ENCODE measurements around the gene CNKSR3. TPM values are rescaled to one million over a fixed set of nuclear protein-coding genes. Genes with fewer than 3 reads are reported as not detected.

CNKSR3 gene
- 6.1 and 6.7 TPM in 2 replicates for total RNA-seq

DNA sequence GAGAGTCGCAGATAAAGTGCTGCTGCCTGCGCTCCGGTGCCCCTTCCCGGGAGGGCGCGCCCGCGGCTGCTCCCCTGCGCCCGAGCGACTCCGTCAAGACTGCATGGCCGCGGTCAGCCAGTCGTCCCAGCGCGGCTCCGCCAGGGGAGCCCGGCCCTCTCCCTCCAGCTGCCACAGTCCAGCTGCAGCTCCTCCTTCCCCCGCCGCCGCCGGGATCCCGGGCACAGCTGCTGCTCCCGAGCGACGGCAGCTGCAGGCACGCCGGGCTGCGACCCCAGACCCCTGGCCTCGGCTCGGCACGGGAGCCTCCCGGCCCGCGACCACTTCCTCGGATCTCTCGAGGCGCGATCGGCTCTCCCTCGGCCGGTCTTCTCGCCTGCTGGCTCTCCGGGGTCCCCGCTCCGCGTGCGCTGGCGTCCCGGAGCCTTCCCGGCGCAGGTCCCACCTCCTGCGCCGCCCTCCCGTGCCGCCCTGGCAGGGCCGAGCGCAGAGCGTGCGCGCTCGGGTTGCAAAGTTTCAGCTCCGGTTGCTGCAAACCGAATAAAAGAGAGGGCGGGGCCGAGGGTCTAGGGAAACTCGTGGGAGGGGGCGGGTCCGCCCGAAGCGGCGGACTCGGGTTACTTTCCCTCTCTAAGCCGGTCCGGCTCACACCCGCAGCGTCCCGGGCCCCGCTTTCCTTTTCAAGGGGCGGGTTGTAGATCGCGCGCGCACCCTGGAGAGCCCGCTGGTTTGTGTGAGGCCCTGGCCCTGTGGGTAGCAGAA, at the start of gene CNKSR3:
Gene CNKSR3, minus strand, starts transcription at position 542 of the 762 bp plus-strand sequence. CDS start 571 bp downstream, outside the sequence.

DNA sequence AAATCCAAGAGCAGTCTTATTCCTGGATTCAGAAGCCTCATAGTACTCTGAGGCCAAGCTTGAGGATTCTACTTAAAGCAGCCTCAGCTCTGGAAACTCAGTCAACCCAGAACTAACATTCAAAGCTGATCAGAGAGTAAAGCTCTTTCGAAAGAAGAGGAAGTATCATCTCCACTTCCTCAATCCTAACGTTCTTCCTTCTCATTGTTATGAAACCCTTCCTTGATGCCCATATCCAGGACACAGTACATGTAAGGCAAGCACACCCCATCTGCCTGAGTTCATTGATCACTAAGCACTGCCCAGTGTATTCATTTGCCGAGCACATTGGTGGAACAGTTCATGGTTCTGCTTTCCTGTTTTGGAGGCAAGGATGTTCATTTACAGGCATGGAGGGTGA, 153.8 kb downstream of the CNKSR3 start, which contains the start of gene IPCEF1:
Gene IPCEF1, minus strand, starts transcription at position 114 of the 400 bp plus-strand sequence. CDS start 90,856 bp downstream, outside the sequence.

Other genes starting within 250 kb of the CNKSR3 start
- 1.7 TPM in 1 of 2 replicates, not detected in the other for gene IPCEF1, start 153.9 kb downstream of the CNKSR3 start, total RNA-seq
- gene SCAF8, start 222.7 kb upstream of the CNKSR3 start, total RNA-seq: 21.3 and 27.5 TPM in 2 replicates